ENCODE measurements around the gene MRPL34. TPM values are rescaled to one million over a fixed set of nuclear protein-coding genes. Genes with fewer than 3 reads are reported as not detected.

MRPL34 gene
- total RNA-seq, 4 donors from 2014 or later: 145 to 369 (median 249) TPM

DNA sequence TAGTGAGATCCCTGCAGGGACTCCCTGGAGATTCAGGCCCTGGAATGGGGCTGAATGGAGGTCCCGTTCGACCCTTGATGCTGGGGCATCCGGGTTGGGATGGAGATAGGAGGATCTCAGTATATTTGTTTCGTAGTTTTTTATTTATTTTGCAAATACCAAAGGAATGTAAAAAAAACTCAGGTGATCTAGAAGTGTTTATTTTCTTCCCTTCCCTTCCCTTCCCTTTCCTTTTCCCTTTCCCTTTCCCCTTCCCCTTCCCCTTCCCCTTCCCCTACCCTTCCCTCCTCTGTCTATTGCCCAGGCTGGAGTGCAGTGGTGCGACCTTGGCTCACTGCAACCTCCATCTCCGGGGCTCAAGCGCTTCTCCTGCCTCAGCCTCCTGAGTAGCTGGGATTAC lies 36.2 kb downstream of the MRPL34 start:
- H3K36me3 ChIP-seq: peaks cover 0 to 16% of the 10 kb centered on the region in 2 donors
- no peaks in the 10 kb centered on the region for H3K27me3 ChIP-seq
- H3K9me3 ChIP-seq: no peaks in the 10 kb centered on the region
- in situ Hi-C loops (cut with MboI; ENCODE audit: low sequenced_read_pairs in 4 of 4) (loop anchor here in 1 of 4 donors (10.0 kb wide), 1 partner anchor 123 kb away; the partner anchor contains the start of gene NXNL1), intact Hi-C loops (cut with DNase I; ENCODE audit: low total_unique reads) (no loop called here)
- no peak overlapping the region for H3K27ac ChIP-seq
- no peak for ATAC-seq
- peaks cover 12 to 19% of the 10 kb centered on the region in 2 donors for H3K4me1 ChIP-seq
- TF ChIP-seq, protein P1, sequence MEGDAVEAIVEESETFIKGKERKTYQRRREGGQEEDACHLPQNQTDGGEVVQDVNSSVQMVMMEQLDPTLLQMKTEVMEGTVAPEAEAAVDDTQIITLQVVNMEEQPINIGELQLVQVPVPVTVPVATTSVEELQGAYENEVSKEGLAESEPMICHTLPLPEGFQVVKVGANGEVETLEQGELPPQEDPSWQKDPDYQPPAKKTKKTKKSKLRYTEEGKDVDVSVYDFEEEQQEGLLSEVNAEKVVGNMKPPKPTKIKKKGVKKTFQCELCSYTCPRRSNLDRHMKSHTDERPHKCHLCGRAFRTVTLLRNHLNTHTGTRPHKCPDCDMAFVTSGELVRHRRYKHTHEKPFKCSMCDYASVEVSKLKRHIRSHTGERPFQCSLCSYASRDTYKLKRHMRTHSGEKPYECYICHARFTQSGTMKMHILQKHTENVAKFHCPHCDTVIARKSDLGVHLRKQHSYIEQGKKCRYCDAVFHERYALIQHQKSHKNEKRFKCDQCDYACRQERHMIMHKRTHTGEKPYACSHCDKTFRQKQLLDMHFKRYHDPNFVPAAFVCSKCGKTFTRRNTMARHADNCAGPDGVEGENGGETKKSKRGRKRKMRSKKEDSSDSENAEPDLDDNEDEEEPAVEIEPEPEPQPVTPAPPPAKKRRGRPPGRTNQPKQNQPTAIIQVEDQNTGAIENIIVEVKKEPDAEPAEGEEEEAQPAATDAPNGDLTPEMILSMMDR (IDR thresholded peaks at IDR 0.05 in 4 of 5, conservative IDR thresholded peaks at IDR 0.05 in 1 of 5): no peak
- no peak for TF ChIP-seq POLR2A (IDR thresholded peaks at IDR 0.05)
- H3K4me3 ChIP-seq: no peak overlapping the region
- DNase-seq: no peak

- peak overlapping the region; percentile 54 to 75 (median 69) for H3K27ac ChIP-seq
- H3K27me3 ChIP-seq: no peaks in the 10 kb centered on the region
- peak in 1 of 2 donors; percentile 59 for DNase-seq
- ATAC-seq: peak; percentile 78 to 81
- H3K36me3 ChIP-seq: peaks cover 0 to 6% of the 10 kb centered on the region in 2 donors
- TF ChIP-seq, protein P1 (IDR thresholded peaks at IDR 0.05 in 4 of 5, conservative IDR thresholded peaks at IDR 0.05 in 1 of 5): peak; percentile 93 to 98 (median 97)
- no peak for TF ChIP-seq POLR2A (IDR thresholded peaks at IDR 0.05)
- H3K9me3 ChIP-seq: no peaks in the 10 kb centered on the region
- H3K4me3 ChIP-seq: no peak overlapping the region
- in situ Hi-C loops (cut with MboI; ENCODE audit: low sequenced_read_pairs in 4 of 4): loop anchor here (5.0 to 10.0 kb wide), 2 partner anchors 41 to 119 kb away; partner anchors contain the start of gene NXNL1 (in 1 of the 4)
- intact Hi-C loops (cut with DNase I; ENCODE audit: low total_unique reads): loop anchor here (1.0 kb wide), 3 partner anchors 40 to 120 kb away; no protein-coding TSS in a partner anchor
- peaks cover 30 to 33% of the 10 kb centered on the region in 2 donors for H3K4me1 ChIP-seq
These were observed 40.5 kb downstream of the MRPL34 start for GRCh38 chr19:17346109-17346671.

DNA sequence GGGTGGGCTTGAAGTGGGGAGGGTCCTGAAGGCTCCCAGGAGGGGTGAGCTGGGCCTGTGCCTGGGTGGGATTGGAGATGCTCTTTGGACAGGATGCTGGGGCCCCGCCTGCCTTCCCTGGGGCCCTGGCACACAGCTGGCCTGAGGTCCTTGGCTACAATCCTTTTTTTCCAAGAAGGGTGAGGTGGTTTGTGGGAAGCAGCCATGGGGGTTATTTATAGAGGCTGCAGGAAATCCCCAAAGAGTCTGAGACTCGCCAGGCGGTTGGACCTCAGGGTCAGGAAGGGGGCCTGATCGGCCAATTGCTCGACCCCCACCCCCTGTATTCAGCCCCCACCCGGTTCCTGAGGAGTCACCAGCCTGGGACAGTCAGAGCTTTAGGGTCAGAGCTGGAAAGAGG lies 41.7 kb downstream of the MRPL34 start:
- intact Hi-C loops (cut with DNase I; ENCODE audit: low total_unique reads): no loop called here
- no peaks in the 10 kb centered on the region for H3K9me3 ChIP-seq
- no peaks in the 10 kb centered on the region for H3K36me3 ChIP-seq
- H3K4me3 ChIP-seq: no peak overlapping the region
- H3K27ac ChIP-seq: peak overlapping the region; percentile 54 to 75 (median 69)
- in situ Hi-C loops (cut with MboI; ENCODE audit: low sequenced_read_pairs in 4 of 4): loop anchor here (5.0 to 10.0 kb wide), 2 partner anchors 40 to 117 kb away; partner anchors contain the start of gene NXNL1 (in 1 of the 4)
- peaks cover 30 to 33% of the 10 kb centered on the region in 2 donors for H3K4me1 ChIP-seq
- H3K27me3 ChIP-seq: no peaks in the 10 kb centered on the region
- peak in 1 of 2 donors; percentile 35 for DNase-seq
- peak in 1 of 2 donors; percentile 54 for ATAC-seq
- TF ChIP-seq, protein P1 (IDR thresholded peaks at IDR 0.05 in 4 of 5, conservative IDR thresholded peaks at IDR 0.05 in 1 of 5): no peak
- TF ChIP-seq POLR2A (IDR thresholded peaks at IDR 0.05): no peak

DNA sequence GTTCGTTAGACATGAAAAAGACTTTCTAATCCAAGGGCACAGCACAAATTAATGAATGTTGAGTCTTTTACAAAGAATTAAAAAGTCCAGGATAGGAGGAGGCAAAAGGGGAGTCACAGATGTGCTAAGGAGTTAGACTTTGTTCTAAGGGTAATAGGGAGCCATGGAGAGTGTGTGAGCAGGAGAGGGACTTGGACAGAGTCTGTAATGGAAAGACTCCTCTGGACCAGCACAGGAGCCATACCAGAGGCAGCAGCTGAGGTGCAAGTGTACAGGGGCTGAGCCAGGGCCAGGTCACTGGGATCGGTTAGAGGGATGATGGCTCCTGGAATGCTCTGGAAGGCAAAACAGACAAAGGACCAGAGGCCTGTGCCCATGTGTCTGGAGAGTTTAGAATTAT lies 42.2 kb downstream of the MRPL34 start:
- DNase-seq: no peak
- Histone ChIP-seq H3K27me3 (peaks cover 0 to 4% (median 0%) of the 10 kb centered on the region in 3 donors), H3K27ac (peak overlapping the region; percentile 54 to 75 (median 69)), H3K36me3 (no peaks in the 10 kb centered on the region), H3K4me3 (no peak overlapping the region), H3K9me3 (no peaks in the 10 kb centered on the region), H3K4me1 (peaks cover 30 to 33% of the 10 kb centered on the region in 2 donors)
- TF ChIP-seq, protein P1 (IDR thresholded peaks at IDR 0.05 in 4 of 5, conservative IDR thresholded peaks at IDR 0.05 in 1 of 5): no peak
- TF ChIP-seq POLR2A (IDR thresholded peaks at IDR 0.05): no peak
- intact Hi-C loops (cut with DNase I; ENCODE audit: low total_unique reads) (no loop called here), in situ Hi-C loops (cut with MboI; ENCODE audit: low sequenced_read_pairs in 4 of 4) (loop anchor here (5.0 to 10.0 kb wide), 2 partner anchors 39 to 117 kb away; partner anchors contain the start of gene NXNL1 (in 1 of the 4))
- no peak for ATAC-seq
